AG08395 (cell line): ENCODE results near the gene PDLIM5.
"Not testable (repeated sequence)": the region's sequence is repeated elsewhere in the genome, so short reads cannot be mapped to it uniquely, and the experiment has no call there.

Experiments used
- DNase-seq: peaks from one replicate; pipeline ENCODE4 v3.0.0; 2012; ENCODE audit warnings: mixed read lengths, low spot score

PDLIM5 gene

GRCh38 chr4:94451695-94452475 lies at the start of gene PDLIM5:
TSS of gene PDLIM5 (plus strand) at chr4:94451942. CDS start at chr4:94455289, 3,347 bp downstream.
- peak; percentile 93 for DNase-seq

- not testable (repeated sequence) for DNase-seq
Observed at GRCh38 chr4:94402439-94402838, 49.3 kb upstream of the PDLIM5 start.

- no peak for DNase-seq
Observed at GRCh38 chr4:94403751-94404150, 48.0 kb upstream of the PDLIM5 start.

- DNase-seq = peak; percentile 48
Observed at GRCh38 chr4:94406668-94407437, 44.9 kb upstream of the PDLIM5 start.

- DNase-seq = no peak
Observed at GRCh38 chr4:94407846-94408245, 43.9 kb upstream of the PDLIM5 start.

GRCh38 chr4:94408549-94409374 lies 43.0 kb upstream of the PDLIM5 start:
- no peak for DNase-seq

GRCh38 chr4:94409375-94409679 lies 42.4 kb upstream of the PDLIM5 start:
- no peak for DNase-seq

GRCh38 chr4:94409962-94410361 lies 41.8 kb upstream of the PDLIM5 start:
- no peak for DNase-seq

- no peak for DNase-seq
Observed at GRCh38 chr4:94410678-94411206, 41.0 kb upstream of the PDLIM5 start.

GRCh38 chr4:94411296-94411695 lies 40.4 kb upstream of the PDLIM5 start:
- DNase-seq = no peak

- DNase-seq = no peak
Observed at GRCh38 chr4:94412019-94412657, 39.6 kb upstream of the PDLIM5 start.

- DNase-seq = peak; percentile 28
Observed at GRCh38 chr4:94412658-94413038, 39.1 kb upstream of the PDLIM5 start.

- DNase-seq = no peak
Observed at GRCh38 chr4:94413085-94413840, 38.5 kb upstream of the PDLIM5 start.

GRCh38 chr4:94414907-94415306 lies 36.8 kb upstream of the PDLIM5 start:
- DNase-seq = no peak

- no peak for DNase-seq
Observed at GRCh38 chr4:94415448-94415847, 36.3 kb upstream of the PDLIM5 start.

GRCh38 chr4:94416335-94416734 lies 35.4 kb upstream of the PDLIM5 start:
- DNase-seq = no peak

GRCh38 chr4:94416981-94417380 lies 34.8 kb upstream of the PDLIM5 start:
- no peak for DNase-seq

GRCh38 chr4:94419549-94419948 lies 32.2 kb upstream of the PDLIM5 start:
- DNase-seq = no peak

GRCh38 chr4:94419956-94420355 lies 31.8 kb upstream of the PDLIM5 start:
- peak; percentile 10 for DNase-seq

- no peak for DNase-seq
Observed at GRCh38 chr4:94420356-94420755, 31.4 kb upstream of the PDLIM5 start.

GRCh38 chr4:94426783-94427182 lies 25.0 kb upstream of the PDLIM5 start:
- DNase-seq = no peak
